ENCODE data around the gene TMEM231.

DNA sequence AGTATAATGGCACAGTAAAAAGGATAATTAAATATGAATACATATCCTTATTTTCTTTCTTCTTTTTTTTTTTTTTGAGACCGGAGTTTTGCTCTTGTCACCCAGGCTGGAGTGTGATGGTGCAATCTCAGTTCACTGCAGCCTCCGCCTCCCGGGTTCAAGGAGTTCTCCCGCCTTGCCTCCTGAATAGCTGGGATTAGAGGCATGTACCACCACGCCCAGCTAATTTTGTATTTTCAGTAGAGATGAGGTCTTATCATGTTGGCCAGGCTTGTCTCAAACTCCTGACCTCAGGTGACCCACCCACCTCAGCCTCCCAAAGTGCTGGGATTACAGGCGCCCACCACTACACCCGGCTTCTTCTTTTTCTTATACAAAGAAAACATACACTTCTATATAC is 22.2 kb upstream of the TMEM231 start:
- no peak for TF ChIP-seq CTCF (IDR thresholded peaks at IDR 0.05 in 4 of 5, conservative IDR thresholded peaks at IDR 0.05 in 1 of 5)
- TF ChIP-seq POLR2A (IDR thresholded peaks at IDR 0.05), result no peak
